ENCODE results near the gene SH3BP5. TPM values are rescaled to one million over a fixed set of nuclear protein-coding genes. Genes with fewer than 3 reads are reported as not detected.

SH3BP5 gene
- total RNA-seq, 1 donor from 2014 or later = 5.2 TPM

DNA sequence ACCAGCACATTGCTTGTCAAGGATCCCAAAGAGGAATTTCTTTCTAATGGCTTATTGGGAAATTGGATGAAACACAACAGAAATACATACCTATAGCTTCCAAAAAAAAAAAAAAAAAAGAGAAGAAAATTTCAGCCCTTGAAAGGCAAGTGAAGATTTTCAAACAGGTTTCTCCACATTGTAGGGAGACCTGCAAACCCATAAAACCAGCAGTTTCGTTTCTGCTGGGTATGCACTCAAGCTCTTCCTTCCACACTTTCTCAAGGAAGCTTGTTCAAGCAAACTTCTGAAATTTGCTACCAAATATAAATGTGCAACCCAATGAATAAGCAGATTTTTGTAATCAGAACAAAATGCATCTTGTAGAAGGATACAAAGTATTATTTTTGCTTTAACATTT, 15.9 kb upstream of the SH3BP5 start:
- Mint-ChIP-seq H3K4me3 (no peak overlapping the region), H3K4me1 (no peaks in the 10 kb centered on the region), H3K9me3 (peaks cover 4% of the 10 kb centered on the region), H3K27me3 (ENCODE audit: low read depth) (peaks cover 12% of the 10 kb centered on the region), H3K27ac (ENCODE audit: unreplicated experiment) (no peak overlapping the region), H3K36me3 (ENCODE audit: low read depth) (no peaks in the 10 kb centered on the region)
- DNase-seq (ENCODE audit: low read depth, low spot score) = no peak
- TF ChIP-seq, protein P1, sequence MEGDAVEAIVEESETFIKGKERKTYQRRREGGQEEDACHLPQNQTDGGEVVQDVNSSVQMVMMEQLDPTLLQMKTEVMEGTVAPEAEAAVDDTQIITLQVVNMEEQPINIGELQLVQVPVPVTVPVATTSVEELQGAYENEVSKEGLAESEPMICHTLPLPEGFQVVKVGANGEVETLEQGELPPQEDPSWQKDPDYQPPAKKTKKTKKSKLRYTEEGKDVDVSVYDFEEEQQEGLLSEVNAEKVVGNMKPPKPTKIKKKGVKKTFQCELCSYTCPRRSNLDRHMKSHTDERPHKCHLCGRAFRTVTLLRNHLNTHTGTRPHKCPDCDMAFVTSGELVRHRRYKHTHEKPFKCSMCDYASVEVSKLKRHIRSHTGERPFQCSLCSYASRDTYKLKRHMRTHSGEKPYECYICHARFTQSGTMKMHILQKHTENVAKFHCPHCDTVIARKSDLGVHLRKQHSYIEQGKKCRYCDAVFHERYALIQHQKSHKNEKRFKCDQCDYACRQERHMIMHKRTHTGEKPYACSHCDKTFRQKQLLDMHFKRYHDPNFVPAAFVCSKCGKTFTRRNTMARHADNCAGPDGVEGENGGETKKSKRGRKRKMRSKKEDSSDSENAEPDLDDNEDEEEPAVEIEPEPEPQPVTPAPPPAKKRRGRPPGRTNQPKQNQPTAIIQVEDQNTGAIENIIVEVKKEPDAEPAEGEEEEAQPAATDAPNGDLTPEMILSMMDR (conservative IDR thresholded peaks at IDR 0.05) = no peak

DNA sequence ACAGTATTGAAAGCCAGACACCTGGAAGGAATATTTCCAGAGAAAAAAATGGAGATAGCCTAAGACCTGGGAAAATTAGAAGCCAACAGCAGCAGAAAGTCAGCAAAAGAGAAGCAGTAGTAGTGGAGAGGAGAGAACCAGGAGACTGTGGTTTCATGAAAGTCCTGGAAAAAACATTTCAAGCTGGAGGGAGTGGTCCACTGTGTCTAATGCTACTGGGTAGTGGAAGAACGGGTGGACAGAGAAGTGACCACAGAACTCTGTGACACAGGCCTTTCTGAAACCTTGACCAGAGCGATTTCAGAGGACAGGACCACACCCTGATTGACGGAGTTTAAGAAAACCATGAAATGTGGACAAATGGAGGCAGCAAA, 15.3 kb upstream of the SH3BP5 start:
- no peak overlapping the region for H3K27ac Mint-ChIP-seq (ENCODE audit: unreplicated experiment)
- H3K9me3 Mint-ChIP-seq = peaks cover 4% of the 10 kb centered on the region
- no peaks in the 10 kb centered on the region for H3K36me3 Mint-ChIP-seq (ENCODE audit: low read depth)
- TF ChIP-seq, protein P1 (conservative IDR thresholded peaks at IDR 0.05) = no peak
- peaks cover 13% of the 10 kb centered on the region for H3K27me3 Mint-ChIP-seq (ENCODE audit: low read depth)
- no peak for DNase-seq (ENCODE audit: low read depth, low spot score)
- no peak overlapping the region for H3K4me3 Mint-ChIP-seq
- H3K4me1 Mint-ChIP-seq = no peaks in the 10 kb centered on the region

DNA sequence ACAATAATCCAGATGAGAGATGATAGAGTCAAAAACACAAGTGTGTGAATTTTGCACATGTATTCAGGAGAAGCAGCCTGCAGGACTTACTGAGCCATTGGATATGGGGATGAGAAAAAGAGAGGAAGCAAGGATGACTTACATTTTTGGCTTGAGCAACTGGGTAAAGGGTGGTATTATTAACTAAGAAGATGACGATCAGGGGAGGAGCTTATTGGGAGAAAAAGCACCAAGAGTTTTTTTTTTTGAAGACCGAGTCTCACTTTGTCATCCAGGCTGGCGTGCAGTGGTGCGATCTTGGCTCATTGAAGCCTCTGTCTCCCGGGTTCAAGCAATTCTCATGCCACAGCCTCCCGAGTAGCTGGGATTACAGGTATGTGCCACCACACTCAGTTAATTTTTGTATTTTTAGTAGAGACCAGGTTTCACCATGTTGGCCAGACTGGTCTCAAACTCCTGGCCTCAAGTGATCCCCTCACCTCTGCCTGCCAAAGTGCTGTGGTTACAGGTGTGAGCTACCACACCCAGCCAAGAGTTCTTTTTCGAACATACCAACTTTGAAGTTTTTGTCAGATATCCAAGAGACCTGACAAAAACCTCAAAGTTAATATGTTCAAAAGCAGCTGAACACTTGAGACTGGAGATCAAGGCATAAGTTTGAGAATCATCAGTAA, 14.8 kb upstream of the SH3BP5 start:
- H3K27ac Mint-ChIP-seq (ENCODE audit: unreplicated experiment) = no peak overlapping the region
- H3K36me3 Mint-ChIP-seq (ENCODE audit: low read depth) = no peaks in the 10 kb centered on the region
- H3K4me1 Mint-ChIP-seq = no peaks in the 10 kb centered on the region
- peaks cover 15% of the 10 kb centered on the region for H3K27me3 Mint-ChIP-seq (ENCODE audit: low read depth)
- H3K9me3 Mint-ChIP-seq = peaks cover 4% of the 10 kb centered on the region
- DNase-seq (ENCODE audit: low read depth, low spot score) = no peak
- no peak overlapping the region for H3K4me3 Mint-ChIP-seq
- TF ChIP-seq, protein P1 (conservative IDR thresholded peaks at IDR 0.05) = no peak

DNA sequence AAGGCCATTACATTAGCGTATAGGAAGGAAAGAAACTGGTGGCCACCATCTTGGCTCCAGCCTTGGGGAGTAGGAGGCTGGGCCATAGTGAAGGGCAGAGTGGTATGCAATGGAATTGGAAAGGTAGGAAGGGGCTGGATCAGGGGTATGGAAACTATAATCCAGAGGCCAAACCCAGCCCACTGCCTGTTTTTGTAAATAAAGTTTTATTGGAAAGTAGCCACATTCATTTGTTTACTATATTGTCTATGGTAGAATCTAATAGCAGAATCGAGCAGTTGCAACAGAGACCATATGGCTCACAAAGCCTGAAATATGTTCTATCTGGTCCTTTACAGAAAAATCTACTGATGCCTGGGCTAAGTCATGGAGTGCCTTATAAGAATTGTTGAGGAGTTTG, 14.1 kb upstream of the SH3BP5 start:
- no peak overlapping the region for H3K4me3 Mint-ChIP-seq
- H3K36me3 Mint-ChIP-seq (ENCODE audit: low read depth) = no peaks in the 10 kb centered on the region
- no peaks in the 10 kb centered on the region for H3K4me1 Mint-ChIP-seq
- H3K27me3 Mint-ChIP-seq (ENCODE audit: low read depth) = peaks cover 18% of the 10 kb centered on the region
- DNase-seq (ENCODE audit: low read depth, low spot score) = no peak
- TF ChIP-seq, protein P1 (conservative IDR thresholded peaks at IDR 0.05) = no peak
- peaks cover 4% of the 10 kb centered on the region for H3K9me3 Mint-ChIP-seq
- H3K27ac Mint-ChIP-seq (ENCODE audit: unreplicated experiment) = no peak overlapping the region

DNA sequence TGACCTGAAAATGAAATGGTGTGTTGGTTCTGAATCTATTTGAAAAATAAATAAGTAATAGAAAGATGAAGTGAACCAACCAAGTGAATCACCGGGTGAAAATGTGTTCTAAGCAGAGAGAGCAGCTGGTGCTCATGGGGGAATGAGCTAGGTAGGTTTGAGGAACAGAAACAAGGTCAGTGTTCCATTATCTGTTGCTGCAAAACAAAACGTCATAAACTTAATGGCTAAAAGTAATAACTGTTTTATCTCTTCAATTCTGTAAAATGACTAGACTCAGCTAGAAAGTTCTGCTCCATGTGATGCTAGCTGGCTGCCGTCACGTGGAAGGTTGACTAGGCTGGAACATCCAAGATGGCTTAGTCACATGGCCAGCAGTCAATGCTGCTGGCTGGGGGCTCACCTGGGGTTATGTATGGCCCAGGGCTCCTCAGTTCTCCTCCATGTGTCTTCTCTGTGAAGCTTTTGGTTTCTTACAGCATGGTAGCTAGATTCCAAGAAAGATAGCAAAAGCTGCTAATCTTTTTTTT, 13.3 kb upstream of the SH3BP5 start:
- Mint-ChIP-seq H3K4me3 (no peak overlapping the region), H3K27me3 (ENCODE audit: low read depth) (peaks cover 18% of the 10 kb centered on the region), H3K36me3 (ENCODE audit: low read depth) (no peaks in the 10 kb centered on the region), H3K9me3 (peaks cover 4% of the 10 kb centered on the region), H3K27ac (ENCODE audit: unreplicated experiment) (no peak overlapping the region), H3K4me1 (no peaks in the 10 kb centered on the region)
- DNase-seq (ENCODE audit: low read depth, low spot score) = no peak
- TF ChIP-seq, protein P1 (conservative IDR thresholded peaks at IDR 0.05) = no peak
